Measurements from ENCODE around the gene PGBD5.

The PGBD5 gene

GRCh38 chr1:230345139-230345885, 80.8 kb downstream of the PGBD5 start:
- no peak for DNase-seq

GRCh38 chr1:230342699-230343098, 83.4 kb downstream of the PGBD5 start:
- no peak for DNase-seq

- no peak for DNase-seq
Observed at GRCh38 chr1:230342019-230342418, 84.1 kb downstream of the PGBD5 start.

GRCh38 chr1:230341162-230341546, 85.0 kb downstream of the PGBD5 start:
- DNase-seq, result no peak

- DNase-seq, result no peak
Observed at GRCh38 chr1:230340526-230341161, 85.5 kb downstream of the PGBD5 start.

GRCh38 chr1:230339033-230339432, 87.1 kb downstream of the PGBD5 start:
- DNase-seq, result no peak

- no peak for DNase-seq
Observed at GRCh38 chr1:230337266-230337665, 88.9 kb downstream of the PGBD5 start.

- DNase-seq, result no peak
Observed at GRCh38 chr1:230335861-230336522, 90.1 kb downstream of the PGBD5 start.

- DNase-seq, result no peak
Observed at GRCh38 chr1:230334447-230334837, 91.7 kb downstream of the PGBD5 start.

- DNase-seq, result no peak
Observed at GRCh38 chr1:230333590-230334446, 92.3 kb downstream of the PGBD5 start.

- DNase-seq, result no peak
Observed at GRCh38 chr1:230332575-230333066, 93.5 kb downstream of the PGBD5 start.

GRCh38 chr1:230332061-230332460, 94.1 kb downstream of the PGBD5 start:
- DNase-seq, result no peak

GRCh38 chr1:230330157-230330556, 96.0 kb downstream of the PGBD5 start:
- DNase-seq, result no peak

GRCh38 chr1:230328342-230329015, 97.7 kb downstream of the PGBD5 start:
- no peak for DNase-seq

GRCh38 chr1:230327892-230328284, 98.2 kb downstream of the PGBD5 start:
- DNase-seq, result no peak

- no peak for DNase-seq
Observed at GRCh38 chr1:230326971-230327891, 98.9 kb downstream of the PGBD5 start.

GRCh38 chr1:230323686-230324085, 102.4 kb downstream of the PGBD5 start:
- no peak for DNase-seq

- no peak for DNase-seq
Observed at GRCh38 chr1:230322967-230323547, 103.1 kb downstream of the PGBD5 start.

- no peak for DNase-seq
Observed at GRCh38 chr1:230322421-230322756, 103.7 kb downstream of the PGBD5 start.

- DNase-seq, result no peak
Observed at GRCh38 chr1:230321741-230322420, 104.3 kb downstream of the PGBD5 start.

Measured in DMS53 (cell line).